GM21619 (cell line): ENCODE data around the gene NR1I3.
A peak's percentile ranks its signal among the peaks of the same experiment; 100 is the strongest.

Experiments
- ATAC-seq: cut with Tn5 transposase; IDR thresholded peaks from one replicate; pipeline ENCODE4 v1.9.1; 2021; ENCODE audit not compliant: unreplicated experiment

The NR1I3 gene

DNA sequence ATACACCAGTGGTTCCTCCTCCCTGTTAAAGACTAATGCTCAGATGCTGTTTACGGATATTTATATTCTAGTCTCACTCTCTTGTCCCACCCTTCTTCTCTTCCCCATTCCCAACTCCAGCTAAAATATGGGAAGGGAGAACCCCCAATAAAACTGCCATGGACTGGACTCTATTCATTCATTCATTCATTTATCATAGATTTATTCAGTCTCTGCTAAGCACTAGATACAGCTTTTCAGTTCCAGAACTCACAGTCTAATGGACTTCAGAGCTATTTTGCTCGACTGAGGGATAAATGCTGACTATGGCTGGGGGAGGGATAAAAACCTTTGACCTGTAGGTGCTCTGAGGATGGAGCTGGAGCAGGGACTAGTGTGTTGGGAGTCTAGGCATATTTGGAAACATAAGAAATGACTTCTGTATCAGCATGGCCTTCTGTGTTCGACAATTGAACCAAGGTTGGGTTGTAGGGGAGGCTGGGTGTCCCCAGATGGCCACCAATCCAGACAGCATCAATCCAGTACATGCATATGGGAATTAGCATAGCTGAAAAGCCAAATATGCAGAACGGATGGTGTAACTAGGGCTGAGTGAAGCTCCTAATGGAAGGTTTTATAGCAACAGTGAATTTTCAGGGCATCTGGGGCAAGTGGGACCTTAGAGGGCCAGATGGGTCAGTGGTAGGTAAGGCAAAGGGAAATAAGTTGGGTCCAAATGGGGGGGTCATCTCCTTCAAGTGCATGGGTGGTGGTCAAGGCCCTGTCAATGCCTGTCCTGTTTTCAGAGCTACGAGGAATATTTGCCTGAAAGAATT, 18.7 kb downstream of the NR1I3 start:
- ATAC-seq = no peak

DNA sequence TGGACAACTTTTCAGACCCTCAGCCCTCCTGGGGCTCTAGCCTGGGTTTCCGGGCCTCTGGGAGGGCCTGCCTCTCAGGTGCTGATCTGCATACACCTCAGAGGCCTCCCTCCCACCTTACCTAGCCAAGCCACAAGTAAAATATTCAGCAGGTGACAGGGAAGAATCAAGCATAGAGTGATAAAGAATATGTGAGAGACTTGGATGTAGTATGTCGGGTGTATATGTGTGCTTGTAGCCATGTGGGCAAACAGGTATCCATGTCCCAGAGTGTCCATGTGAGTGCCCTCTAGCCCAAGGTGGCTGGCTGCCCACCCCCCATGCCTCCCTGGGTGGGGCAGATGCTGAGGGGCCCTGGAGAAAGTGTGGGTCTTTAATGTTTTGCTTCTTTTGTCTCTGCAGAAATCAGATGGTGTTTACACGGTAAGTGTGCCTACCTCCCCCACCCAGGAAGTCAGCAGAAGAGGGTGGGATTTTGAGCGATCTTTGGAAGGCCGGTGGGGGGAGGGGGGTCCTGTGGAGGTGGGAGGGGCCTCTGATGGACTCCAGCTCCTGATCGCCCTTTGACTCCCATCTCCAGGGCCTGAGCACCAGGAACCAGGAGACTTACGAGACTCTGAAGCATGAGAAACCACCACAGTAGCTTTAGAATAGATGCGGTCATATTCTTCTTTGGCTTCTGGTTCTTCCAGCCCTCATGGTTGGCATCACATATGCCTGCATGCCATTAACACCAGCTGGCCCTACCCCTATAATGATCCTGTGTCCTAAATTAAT, 19.5 kb downstream of the NR1I3 start:
- ATAC-seq = no peak

DNA sequence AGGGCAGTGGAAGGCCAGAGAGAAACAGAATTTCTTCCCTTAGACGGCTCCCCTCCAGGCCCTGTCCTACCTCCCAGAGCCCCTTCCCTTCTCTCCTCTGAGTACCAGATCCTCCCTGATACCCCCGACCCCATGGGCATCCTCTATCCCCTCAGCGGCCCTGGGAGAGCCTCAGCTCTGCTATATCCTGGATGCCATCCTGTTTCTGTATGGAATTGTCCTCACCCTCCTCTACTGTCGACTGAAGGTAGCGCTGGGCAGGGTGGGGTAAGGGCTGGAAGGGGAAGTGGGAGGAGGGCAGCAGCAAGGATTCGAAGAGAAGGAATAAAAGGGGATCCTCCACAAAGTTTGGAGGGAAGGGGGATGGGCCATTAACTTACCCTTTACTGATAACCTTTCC, 20.2 kb downstream of the NR1I3 start:
- no peak for ATAC-seq

GRCh38 chr1:161216945-161217712, 20.9 kb downstream of the NR1I3 start:
- ATAC-seq = peak; percentile 88

- ATAC-seq = no peak
These were observed 22.9 kb downstream of the NR1I3 start, which contains the start of gene FCER1G for GRCh38 chr1:161215076-161215475. TSS of gene FCER1G (plus strand) at chr1:161215295. CDS start at chr1:161215322, 27 bp downstream.

DNA sequence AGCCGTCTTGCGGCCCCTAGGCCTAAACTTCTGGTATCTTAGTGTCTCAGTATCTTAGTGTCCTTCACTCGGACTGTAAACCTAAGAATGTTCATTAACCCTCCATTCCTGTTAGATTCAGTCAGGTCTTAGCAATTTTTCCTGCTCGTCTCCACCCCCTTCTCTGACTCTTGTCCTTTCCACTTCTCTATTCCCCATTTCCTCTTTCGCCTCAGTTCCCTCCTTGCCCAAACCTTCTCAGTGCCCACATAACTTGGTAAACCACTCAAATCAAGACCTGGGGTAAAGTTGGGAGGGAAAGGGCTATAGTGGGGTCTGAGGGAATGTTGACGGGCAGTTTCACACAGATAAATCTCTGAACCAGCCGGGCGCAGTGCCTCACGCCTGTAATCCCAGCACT, 23.6 kb downstream of the NR1I3 start:
- no peak for ATAC-seq

DNA sequence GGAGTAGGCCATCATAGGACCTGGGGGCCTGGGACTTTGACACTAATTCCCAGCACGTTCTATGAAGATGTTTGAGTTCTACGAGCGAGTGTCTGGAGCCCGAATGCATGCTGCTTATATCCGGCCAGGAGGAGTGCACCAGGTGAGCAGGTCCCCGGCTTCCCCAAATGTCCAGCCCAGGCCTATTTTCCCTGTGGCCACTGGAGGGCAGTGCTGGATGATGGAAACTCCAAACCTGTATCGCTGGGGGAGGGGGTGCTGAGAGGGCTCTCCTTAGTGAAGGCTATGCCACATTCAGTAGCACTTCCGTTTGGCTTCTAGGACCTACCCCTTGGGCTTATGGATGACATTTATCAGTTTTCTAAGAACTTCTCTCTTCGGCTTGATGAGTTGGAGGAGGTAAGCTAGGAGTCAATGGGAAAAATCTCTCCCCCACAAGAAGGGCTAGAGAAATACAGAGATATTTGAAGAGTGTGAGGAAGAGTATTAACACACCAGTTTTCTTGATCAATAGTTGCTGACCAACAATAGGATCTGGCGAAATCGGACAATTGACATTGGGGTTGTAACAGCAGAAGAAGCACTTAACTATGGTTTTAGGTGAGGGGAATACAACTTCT, 28.1 kb downstream of the NR1I3 start:
- ATAC-seq = no peak

GRCh38 chr1:161207173-161207572, 30.8 kb downstream of the NR1I3 start:
- ATAC-seq = no peak

DNA sequence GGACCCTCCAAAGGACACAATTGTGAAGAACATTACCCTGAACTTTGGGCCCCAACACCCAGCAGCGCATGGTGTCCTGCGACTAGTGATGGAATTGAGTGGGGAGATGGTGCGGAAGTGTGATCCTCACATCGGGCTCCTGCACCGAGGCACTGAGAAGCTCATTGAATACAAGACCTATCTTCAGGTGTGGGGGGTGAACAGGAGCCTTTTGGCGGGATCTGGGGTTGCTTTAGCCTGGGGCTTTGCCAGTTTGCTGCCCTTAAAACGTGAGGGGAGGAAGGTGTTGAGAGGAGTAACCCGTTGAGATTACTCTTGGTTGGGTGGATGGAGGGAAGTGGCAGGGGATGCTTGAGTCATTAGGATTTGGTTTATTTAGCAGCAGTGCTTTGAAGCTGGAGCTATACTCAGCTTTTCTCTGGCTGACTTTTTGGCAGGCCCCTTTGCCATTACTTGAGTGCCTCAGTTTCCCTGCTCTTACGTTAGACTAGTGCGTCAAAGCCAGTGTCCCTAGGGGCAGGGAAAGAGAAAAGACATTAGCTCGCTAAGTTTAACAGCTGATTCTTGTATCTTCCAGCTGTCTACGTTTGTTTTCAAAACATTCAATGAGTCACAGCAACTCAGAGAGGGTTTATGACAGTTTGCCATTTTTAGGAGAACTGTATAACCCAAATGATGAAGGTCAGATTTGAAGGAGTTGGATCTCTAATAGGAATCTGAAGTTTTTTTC, 31.4 kb downstream of the NR1I3 start:
- no peak for ATAC-seq

GRCh38 chr1:161201836-161202712, 35.9 kb downstream of the NR1I3 start, which contains the start of gene NDUFS2:
TSS of gene NDUFS2 (plus strand) at chr1:161202367. CDS start at chr1:161202386, 19 bp downstream.
- peak; percentile 98 for ATAC-seq

- ATAC-seq = no peak
These were observed 36.8 kb downstream of the NR1I3 start for GRCh38 chr1:161200992-161201835.

- no peak for ATAC-seq
These were observed 37.5 kb downstream of the NR1I3 start for GRCh38 chr1:161200421-161200991.

GRCh38 chr1:161199506-161200139, 38.4 kb downstream of the NR1I3 start:
- no peak for ATAC-seq

- no peak for ATAC-seq
These were observed 39.0 kb downstream of the NR1I3 start, which contains the start of gene ADAMTS4 for GRCh38 chr1:161198897-161199431. TSS of gene ADAMTS4 (minus strand) at chr1:161199054. CDS start at chr1:161198627, 427 bp downstream.

DNA sequence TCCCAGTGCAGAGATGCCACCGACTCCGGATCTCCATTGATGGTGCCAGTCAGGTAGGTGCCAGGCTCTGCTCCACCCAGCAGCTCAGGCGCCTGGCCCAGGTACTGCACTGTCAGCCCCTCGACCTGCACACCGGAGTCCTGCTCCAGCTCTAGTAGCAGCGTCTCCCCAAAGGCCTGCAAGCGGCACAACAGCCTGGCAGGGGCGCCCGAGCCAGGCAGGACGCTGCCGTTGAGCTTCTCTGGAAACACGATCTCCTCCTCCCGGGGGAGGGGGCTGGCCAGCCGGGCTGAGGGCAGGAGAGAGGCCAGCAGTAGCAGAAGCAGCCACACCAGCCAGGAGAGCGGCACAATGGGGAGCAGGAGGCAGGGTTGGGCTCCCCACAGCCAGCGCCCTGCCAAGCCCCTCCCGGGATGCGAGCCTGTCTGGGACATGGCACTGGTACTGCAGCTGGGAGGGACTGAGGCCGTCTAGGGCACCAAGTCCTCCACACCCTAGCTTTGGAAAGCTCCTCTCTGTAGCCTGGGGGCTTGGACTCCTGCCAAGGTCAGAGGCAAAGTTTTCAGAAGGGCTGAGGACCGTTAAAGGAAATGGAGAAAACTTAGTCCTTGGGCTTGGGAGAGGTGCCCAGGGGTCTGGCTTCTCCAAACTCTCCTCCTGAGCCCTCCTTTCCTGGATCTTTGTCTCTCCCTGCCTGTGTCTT, 39.7 kb downstream of the NR1I3 start:
- ATAC-seq = no peak

DNA sequence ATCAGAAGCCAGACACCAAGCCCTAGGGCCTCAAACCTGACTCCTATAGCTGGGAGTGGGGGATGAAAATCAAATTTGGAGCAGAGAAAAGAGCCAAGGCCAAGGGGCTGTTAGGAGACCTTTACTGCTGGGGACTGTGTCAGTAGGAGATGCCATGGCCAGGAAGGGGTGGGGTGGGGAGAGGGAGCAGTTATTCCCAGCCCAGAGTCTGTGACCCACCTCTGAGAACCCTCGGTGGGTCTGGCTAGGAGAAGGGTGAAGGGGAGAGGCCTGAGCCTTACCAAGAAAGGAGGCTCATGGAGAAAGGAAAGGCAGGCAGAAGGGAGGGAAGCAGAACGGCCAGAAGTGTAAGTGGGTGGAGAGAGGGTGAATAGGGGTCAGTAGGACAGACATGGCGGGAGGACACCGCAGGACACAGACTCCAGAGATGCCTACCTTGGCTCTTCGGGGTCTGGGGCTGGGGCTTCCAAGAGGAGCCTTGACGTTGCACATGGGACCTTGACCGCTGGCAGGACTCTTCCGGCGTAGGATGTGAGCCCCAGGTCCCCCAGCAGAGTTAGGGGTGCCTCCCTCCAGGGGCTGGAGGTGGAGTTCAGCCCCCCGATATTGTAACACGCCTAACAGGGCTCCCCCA, 40.3 kb downstream of the NR1I3 start:
- no peak for ATAC-seq
